ENCODE results near the gene POLD3.

GRCh38 chr11:74559110-74559933, 33.1 kb upstream of the POLD3 start:
- no peak for TF ChIP-seq CTCF (IDR thresholded peaks at IDR 0.05)
- TF ChIP-seq EZH2 (IDR thresholded peaks at IDR 0.05; ENCODE audit: borderline replicate concordance, insufficient read depth, low read depth, low read length, poor library complexity, severe bottlenecking) = no peak

Data from B cell (primary cell).